Lower leg skin (tissue), 3 donors: ENCODE results near the gene NFATC2.

Experiments
- POLR2A ChIP-seq, 2 donors: fragments of 450-650 bp; IDR thresholded peaks; one replicate each; pipeline ENCODE4 v1.6.1; 2016 to 2017; ENCODE audit warnings: antibody characterized with exemption in 2 of 2, mild to moderate bottlenecking in 1 of 2, moderate library complexity in 1 of 2
- TF ChIP-seq, protein P1 (sequence below), 3 donors: fragments of 450-650 bp; IDR thresholded peaks; one replicate each; pipeline ENCODE4 v1.5.1; 2016; ENCODE audit warnings: antibody characterized with exemption in 3 of 3, mild to moderate bottlenecking in 3 of 3, moderate library complexity in 2 of 3

DNA sequence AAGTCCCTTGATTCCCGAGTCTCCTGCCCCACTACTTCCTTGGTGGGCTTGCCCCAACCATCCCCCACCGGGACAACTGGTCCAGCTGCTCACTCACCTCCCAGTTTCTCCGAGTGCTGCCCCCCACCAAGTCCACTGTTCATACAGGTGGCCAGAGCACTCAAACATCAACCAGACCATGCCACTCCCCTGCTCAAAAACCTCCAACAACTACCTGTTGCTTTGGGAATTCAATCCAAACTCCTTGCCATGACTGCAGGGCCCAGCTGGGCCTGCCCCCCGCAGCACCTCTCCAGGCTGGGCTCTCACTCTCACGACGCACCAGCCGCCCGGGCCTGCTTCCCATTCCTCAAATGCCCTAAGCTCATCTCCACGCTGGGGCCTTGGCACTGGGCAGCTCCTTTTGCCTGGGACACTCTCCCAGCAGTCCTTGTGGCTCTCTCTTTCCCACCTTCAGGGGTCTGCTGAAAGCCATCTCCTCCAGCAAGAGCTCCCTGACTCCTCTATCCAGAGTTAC is 97.5 kb downstream of the NFATC2 start:
- TF ChIP-seq, protein P1, sequence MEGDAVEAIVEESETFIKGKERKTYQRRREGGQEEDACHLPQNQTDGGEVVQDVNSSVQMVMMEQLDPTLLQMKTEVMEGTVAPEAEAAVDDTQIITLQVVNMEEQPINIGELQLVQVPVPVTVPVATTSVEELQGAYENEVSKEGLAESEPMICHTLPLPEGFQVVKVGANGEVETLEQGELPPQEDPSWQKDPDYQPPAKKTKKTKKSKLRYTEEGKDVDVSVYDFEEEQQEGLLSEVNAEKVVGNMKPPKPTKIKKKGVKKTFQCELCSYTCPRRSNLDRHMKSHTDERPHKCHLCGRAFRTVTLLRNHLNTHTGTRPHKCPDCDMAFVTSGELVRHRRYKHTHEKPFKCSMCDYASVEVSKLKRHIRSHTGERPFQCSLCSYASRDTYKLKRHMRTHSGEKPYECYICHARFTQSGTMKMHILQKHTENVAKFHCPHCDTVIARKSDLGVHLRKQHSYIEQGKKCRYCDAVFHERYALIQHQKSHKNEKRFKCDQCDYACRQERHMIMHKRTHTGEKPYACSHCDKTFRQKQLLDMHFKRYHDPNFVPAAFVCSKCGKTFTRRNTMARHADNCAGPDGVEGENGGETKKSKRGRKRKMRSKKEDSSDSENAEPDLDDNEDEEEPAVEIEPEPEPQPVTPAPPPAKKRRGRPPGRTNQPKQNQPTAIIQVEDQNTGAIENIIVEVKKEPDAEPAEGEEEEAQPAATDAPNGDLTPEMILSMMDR (IDR thresholded peaks at IDR 0.05) = no peak
- no peak for TF ChIP-seq POLR2A (IDR thresholded peaks at IDR 0.05)
